GM19239 (cell line): ENCODE data around the gene PKIB.
"Not testable (repeated sequence)": the region's sequence is repeated elsewhere in the genome, so short reads cannot be mapped to it uniquely, and the experiment has no call there.

ENCODE experiments used
- DNase-seq: peaks from one replicate; pipeline ENCODE4 v3.0.0; 2011; ENCODE audit warnings: low spot score; ENCODE audit not compliant: insufficient read length
- FAIRE-seq: peaks from 2 replicates; lab custom pipeline; 2011; peaks lifted over from hg19 to GRCh38; lab: Jason Lieb, UNC

Gene PKIB

DNA sequence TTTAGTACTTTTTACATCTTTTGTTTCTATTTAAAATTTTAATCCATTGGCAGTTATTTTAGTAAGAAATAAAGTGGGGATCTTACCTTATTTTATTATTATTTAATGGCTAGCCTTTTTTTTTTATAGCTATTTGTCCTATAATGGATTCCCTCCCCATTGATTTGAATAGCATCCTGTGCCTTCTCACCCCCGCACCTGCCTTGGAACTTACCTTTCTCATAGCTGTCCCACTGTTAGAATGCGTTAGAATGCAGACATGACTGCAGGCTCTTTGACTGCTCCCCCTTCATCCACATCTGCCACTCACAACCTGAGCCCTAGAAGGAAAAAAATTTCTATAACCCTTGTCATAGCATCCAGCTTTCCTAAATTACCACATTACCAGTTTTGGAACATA is 9.1 kb downstream of the PKIB start:
- FAIRE-seq (no peak), DNase-seq (no peak)

DNA sequence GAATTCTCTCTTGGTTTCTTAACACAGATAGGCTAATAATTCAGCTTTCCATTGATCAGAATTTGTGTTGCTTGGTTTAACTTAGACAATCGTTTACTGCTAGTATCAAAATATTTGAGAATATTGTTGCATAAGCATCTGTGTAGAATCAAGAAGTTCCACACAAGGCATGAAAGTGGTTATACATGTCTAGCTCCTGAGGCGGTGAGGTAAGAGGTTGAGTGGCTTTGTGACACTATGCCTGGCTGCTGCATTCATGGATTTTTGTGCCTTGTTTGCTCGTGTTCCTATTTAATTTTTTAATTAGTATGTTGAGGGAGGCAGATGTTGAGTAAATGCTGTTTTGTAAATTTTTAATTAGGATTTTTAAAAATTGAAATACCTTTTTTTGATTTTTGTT is 10.2 kb downstream of the PKIB start:
- no peak for FAIRE-seq
- no peak for DNase-seq

DNA sequence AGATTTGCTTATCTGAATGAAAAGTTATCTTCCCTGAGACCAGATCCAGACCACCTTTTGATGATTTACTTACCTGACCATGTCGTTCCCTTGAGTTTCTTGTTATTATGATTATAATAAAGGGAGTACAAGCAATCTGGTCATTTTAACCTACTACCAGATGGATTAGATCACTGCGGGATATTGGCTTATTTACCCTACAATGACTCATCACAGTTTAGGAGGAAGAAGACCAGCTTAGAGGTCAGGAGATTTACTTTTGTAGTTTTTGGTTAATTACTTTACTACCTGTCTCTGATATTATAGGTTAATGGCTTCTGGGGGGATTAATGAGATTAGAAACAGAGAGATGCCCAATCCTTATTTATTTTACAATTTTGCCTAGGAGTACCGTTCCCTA is 10.7 kb downstream of the PKIB start:
- FAIRE-seq = no peak
- no peak for DNase-seq

DNA sequence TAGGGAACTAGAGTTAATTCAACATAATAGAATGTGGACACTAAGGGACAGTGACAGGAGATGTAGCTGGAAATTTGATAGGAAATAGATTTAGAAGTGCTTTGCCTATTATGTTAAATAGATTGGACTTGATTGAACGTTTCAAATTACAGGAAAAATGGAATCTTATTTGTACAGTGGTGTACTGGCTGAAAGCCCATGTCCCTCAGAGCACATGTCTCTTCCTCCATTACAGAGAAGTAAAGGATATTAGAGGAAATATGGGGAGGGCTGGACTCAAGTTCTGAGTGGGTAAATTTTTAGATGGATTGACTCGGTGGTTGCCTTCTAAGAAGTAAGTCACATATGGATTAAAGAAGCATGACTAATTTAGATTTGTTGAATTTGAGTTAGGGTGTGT is 11.4 kb downstream of the PKIB start:
- no peak for FAIRE-seq
- no peak for DNase-seq

DNA sequence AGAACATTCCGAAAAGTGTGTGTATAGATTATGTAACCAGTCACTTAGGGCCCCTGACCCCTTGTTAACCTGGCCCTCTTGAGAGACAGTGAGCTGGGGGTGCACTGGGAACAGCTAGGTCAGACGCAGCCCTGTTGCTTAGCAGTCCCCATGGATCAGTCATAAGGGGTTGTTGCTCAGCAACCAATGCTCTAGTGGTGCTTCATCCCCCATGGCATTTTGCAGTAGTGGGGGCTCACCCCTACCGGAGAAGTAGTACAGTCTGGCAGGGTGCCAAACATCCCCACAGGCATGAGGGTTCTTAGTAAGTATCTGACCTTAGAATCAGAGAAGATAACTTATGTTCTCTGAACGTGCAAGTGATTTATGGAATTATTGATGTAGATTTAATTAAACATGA is 12.3 kb downstream of the PKIB start:
- FAIRE-seq (no peak), DNase-seq (no peak)

DNA sequence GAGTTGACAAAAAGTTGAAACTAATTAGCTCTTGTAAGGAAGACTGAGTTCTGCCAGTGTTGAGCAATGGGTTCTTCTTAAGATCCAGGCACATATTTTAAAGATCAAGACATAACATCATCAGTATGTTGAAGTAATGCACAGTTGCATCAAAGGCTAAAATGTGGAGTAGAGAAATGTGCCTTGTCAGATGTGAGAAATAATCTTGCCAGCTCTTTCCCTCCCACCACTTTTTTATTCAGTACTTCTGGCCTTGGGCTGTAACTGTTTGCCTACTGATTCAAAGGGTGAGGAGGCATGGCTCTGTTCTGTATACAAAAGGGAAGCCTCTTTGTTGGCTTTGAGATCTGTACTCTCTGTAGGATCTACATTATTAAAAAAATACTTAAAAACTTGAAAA is 13.1 kb downstream of the PKIB start:
- FAIRE-seq = no peak

DNA sequence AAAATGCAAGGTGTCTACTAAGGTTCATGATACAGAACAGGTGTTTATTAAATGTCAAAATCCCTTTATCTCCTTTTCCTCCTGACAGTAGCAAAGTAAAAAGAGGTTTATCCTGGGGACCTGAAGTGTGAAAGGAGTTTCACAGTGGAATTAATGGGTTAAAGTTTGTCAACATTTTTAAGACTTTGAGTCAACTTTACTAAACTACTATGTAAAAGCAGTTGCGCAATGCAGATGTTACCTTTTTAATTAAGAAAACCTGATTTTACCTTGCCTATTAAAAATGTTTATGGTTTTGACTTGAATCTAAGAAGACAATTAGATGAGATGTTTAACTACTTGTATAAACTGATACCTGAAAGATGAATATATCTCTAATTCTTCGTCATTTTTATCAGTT is 14.6 kb downstream of the PKIB start:
- no peak for DNase-seq
- FAIRE-seq = no peak

More for the DNA sequence above, 13.1 kb downstream of the PKIB start:
- no peak for DNase-seq

DNA sequence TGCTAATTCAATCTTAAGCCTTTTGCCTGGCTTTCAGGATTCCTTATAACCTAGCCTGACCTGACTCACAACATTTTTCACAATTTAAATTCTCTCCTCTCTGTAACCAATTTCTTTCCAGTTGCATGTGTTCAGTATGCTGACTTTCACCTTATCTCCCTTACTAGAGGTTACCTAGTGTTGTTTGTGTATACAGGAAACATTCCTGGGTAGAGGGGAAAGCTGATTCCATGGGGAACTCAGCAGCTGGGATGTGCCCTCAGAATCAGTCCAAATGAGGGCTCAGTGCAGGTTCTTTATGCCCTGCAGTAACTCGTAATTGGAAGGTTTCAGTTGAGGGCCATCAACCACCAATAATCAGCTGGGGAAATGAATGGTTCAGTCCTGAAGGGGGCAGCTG is 18.5 kb downstream of the PKIB start:
- DNase-seq (no peak), FAIRE-seq (no peak)

DNA sequence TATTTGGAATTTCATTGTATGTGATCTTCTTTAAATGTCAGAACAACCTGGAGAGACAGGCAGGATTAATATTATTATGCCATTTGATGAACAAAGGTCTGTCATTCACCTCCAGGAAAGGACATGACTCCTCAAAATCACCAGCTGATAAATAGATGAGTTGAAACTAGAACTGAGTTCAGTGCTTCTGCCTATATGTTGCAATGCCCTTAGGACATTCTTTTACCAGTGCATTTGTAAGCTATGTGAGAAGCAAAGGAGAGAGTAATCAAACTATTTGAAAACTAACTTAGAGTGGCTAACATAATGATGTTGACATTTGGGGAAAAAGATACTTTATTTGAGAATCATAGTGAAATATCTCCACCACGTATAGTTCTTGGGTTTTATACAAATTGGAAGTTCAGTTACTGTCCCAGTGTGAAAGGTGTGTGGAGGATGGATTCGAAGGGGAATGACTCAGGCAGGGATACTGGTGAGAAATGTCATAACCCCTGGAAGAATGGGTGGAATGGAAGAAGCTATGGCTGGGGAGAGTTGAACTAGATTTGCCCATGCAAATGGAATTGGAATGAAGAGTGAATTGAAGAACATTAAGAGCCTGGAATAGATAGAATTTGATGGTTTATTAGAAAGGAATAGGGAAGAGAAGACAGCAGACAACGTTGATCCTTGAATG is 21.5 kb downstream of the PKIB start:
- FAIRE-seq (no peak), DNase-seq (no peak)

DNA sequence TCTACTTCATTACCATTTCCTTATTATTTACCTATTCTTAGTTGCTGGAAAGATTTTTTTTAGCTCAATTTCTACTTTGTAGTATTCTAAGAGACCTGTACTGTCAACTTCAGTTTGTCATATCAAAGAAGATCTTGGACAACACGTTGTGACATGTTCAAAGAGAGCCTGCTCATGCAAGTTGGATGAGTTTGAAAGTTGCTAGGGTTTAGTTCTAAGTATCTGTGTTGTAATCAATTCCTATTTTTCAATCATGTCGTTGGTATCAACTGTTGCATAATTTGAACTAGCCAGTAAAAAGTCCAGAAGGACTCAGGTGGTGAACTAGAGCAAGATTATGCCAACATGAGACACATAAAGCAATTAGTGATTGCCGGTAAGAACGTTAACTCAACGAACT is 30.2 kb downstream of the PKIB start:
- DNase-seq (no peak), FAIRE-seq (no peak)

DNA sequence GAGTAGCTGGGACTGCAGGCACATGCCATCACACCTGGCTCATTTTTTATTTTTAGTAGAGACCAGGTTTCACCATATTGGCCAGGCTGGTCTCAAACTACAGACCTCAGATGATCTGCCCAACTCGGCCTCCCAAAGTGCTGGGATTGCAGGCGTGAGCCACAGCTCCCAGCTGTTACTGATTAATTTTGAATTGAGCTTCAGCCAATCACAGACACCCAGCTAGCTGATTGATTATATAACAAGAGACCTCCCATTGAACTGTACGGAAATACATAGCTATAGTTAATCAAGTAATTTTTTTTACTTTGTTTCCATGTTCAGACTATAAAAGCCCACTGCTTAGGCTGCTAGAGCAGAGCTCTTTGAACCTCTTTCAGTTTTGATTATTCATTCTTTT is 31.6 kb downstream of the PKIB start:
- DNase-seq = no peak
- FAIRE-seq = no peak

DNA sequence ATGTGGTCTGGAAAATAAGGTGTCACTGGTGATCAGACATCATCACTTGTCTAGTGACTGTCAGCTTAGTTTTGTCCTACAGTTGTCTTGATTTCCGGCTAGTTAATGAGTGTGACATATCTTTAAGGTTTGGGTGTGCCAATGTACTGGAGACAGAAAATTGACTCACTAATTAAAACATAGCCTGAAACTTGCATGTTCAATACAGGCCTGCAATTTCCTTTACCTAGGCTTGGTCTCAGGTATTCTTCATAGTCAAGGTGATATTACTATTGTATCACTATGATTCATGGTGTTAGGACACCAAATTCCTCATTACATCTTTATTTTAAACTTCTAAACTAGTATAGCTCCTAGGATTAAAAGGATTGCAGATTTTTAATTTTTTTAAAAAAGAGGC is 32.4 kb downstream of the PKIB start:
- peak; percentile 71 for FAIRE-seq
- not testable (repeated sequence) for DNase-seq

DNA sequence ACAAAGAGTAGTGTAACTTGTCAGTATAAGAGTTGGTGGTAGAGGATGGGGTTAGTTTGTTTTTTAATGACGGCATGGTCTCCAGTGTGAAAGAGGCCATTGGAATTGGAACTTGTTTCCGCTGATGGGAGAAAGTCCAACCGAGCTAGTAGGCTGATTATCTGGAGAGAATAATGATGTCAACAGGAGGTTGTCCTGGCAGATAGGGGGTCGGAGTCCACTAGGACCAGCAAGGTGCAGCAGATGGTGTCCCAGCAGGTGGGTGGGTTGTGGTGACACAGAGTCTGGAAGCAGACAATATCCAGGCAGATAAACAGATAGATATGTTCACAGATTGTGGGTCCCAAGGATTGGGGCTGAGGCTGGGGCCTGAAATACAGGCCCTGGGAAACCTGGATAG is 35.1 kb downstream of the PKIB start:
- no peak for DNase-seq
- no peak for FAIRE-seq

DNA sequence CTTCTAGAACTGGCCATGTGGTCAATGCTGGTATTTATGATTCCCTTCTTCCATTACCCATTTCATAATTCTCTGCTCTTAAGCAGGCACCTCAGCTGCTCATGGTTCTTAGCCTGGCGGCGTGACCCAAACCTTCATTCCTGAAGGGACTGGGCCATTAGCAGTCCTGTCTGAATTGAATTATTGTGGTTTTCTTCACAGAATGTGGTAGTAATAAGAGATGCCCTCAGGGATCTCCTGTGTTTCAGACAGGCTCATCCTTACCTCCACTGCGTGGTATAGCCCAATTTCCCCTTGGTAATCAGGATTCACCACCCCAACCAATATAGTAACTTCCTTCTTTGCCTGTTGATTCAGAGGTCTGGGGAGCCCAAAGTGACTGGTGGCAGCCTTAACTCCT is 37.6 kb downstream of the PKIB start:
- FAIRE-seq (no peak), DNase-seq (no peak)

DNA sequence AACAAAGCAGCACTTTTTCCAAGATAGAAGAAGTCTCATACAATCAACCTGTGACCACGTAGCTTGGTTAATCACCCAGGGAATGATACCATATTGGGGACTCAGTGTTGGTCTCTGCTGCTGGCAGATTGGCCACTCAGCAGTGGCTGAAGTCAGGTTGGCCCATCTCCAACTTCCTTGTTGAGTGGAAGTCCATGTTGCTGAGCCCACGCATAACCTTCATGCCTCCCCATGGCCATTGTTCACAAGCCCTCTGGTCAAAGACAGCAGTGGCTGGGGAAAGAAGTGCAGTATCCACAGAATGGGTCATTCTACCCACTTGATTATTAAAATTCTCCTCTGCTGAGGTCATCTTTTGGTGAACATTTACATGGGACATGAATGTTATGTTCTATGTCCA is 38.5 kb downstream of the PKIB start:
- FAIRE-seq (no peak), DNase-seq (no peak)

DNA sequence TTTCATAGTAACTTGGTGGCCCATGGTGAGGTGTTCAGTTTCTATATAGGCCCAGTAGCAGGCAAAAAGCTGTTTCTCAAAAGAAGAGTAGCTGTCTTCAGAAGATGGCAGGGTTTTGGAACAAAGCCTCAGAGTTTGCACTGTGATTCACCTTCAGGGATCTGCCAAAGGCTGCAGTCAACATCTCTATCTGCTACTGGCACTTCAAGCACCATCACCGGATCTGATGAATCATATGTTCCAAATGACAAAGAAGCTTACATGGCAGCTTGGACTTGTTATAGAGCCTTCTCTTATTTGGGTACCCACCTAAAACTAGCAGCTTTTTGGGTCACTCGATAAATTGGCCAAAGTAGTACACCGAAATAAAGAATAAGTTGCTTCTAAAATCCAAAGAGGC is 39.5 kb downstream of the PKIB start:
- FAIRE-seq = no peak
- no peak for DNase-seq

DNA sequence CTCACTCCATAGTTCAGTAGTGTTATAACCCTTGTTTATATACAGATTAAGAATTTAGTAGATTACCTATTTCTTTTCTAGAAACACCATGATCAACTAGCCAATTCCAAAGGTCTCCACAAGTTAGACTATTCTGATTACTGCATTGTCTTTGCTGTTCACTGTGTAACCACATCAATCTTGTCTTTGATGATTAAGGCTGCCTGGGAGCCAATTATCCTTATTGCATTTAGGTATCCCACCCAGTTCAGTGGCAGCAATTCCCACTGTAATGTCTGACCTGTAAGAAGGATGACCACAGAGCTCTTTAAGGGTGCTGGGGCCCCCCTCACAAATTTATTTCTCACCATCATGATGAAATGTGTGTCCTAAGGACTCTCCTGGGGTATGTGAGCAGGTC is 40.2 kb downstream of the PKIB start:
- no peak for FAIRE-seq

DNA sequence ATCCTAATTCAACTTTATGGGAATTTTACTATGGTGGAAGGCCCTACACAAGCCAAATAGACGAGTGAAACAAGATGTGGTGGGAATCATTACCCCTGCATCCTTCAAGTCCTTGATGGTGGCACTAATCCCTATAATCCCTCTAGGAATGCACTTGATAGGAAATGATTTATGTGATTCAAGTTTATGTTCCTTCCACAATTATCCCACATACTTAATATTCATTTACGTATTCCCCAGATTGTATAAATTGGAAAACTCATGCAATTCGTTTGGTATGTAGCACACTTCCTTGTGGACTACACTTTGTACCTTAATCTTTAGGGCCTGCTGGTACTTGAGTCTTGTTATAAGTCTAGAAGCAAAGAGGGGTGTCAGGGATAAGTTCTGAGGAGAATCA is 40.8 kb downstream of the PKIB start:
- DNase-seq (no peak), FAIRE-seq (no peak)

More for the DNA sequence above, 40.2 kb downstream of the PKIB start:
- no peak for DNase-seq

DNA sequence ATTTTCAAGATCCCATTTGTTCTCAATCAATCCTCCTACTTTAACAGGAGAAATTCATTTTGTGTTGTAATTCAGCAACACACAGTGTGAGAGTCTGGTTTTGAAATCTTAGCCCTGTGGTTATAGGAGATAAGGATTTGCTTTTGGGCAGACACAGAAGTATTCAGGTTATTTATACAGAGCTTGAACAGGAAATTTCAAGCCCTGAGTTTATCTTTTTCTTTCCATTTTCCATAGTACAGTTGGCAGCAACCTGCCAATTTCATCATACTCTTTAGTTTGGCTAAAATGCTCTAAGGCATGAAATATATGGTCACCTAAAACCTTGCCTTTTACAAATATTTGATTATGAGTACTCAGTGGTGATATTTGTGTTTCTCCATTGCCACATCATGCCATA is 41.4 kb downstream of the PKIB start:
- no peak for DNase-seq
- no peak for FAIRE-seq

DNA sequence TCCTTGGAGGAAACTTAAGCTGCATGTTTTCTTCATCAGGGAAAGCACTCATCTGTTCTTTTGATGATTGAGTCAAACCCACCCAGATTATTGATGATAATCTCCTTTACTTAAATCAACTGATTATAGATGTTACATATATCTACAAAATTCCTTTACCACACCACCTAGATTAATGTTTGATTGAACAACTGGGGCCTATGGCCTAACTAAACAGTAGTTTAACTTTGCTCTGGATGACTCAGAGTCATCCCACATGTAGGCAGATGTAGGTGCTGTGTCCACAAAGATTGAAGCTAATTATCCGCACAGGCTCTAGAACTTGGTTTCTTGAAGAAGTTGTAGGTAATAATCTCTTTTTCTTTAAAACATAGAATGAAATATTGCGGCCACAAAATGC is 42.2 kb downstream of the PKIB start:
- DNase-seq = no peak
- FAIRE-seq = no peak

DNA sequence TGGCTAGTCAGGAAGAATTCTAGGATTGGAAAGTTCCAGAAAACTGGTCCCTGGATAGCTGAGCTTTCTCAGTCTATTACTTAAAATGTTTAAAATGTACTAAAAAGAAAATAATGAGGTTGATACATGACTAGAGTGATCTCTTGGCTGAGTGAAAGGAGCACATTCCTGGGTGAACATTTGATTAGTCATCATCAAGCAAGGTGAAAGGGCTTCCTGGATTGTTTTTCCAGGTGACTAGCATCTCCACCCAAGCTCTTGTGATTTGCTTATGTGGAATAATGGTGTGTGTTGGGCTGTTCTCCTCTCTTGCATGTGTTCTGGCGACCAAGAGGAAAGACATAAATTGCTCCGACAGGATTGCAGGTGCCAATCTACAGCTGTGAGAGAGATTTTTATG is 42.9 kb downstream of the PKIB start:
- no peak for FAIRE-seq

DNA sequence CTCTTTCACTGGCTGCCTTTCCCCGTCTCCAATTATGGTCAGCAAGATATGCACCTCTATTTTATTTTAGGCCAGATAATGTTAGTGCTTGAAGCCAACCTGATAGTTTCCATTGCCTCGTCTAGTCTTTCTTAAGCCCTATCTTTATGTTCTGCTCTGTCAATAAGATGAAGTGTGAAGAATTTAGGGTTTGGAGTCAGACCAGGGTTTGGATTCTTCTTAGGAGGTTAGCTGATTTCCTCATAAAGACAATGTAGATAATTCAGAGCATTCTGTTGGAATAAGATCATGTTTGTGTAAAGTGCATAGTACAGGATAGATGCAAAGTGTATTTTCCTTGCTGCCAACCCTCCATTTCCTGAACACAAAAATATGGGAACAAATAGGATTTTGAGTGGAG is 43.8 kb downstream of the PKIB start:
- no peak for FAIRE-seq
- DNase-seq = no peak

More for the DNA sequence above, 42.9 kb downstream of the PKIB start:
- DNase-seq = no peak

DNA sequence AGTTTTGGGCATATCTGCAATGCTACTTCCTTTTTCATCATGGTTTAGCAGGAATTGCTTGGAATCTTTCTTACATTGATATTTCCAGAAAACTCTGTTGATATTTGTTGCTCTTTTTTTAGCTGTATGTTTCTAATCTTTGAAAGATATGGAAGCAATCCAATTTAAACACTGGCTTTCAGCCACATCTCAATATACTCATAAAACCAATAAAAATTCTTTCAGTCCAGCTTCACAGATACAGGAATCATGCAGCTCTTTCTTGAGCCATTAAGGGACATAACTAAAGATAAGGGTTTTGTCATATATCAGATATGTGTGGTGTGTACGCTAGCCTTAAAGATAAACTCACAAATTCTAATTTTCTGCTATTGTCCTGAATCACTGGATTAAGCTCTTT is 47.4 kb downstream of the PKIB start:
- DNase-seq (no peak), FAIRE-seq (no peak)
